G401 (cell line): ENCODE data around the gene FTCD. TPM values are rescaled to one million over a fixed set of nuclear protein-coding genes. Genes with fewer than 3 reads are reported as not detected.
"Not testable (repeated sequence)": the region's sequence is repeated elsewhere in the genome, so short reads cannot be mapped to it uniquely, and the experiment has no call there.

Experiments used
- DNase-seq: peaks from one replicate; pipeline ENCODE4 v3.0.0-alpha.2; 2015; ENCODE audit warnings: low spot score
- in situ Hi-C: cut with HindIII; loops from 2 replicates; pipeline ENCODE4 v1.10.0; 2016; ENCODE audit warnings: low sequenced_read_pairs, mixed read lengths
- total RNA-seq: library from RNA; depleted of rRNA; stranded (reverse); fragments of >200 nt; shearing (Covaris generic); gene quantifications from 2 replicates; pipeline ENCODE4 v1.2.3, GENCODE V29; 2014

The FTCD gene
- total RNA-seq, 1 experiment from 2014 or later: 1.1 TPM

DNA sequence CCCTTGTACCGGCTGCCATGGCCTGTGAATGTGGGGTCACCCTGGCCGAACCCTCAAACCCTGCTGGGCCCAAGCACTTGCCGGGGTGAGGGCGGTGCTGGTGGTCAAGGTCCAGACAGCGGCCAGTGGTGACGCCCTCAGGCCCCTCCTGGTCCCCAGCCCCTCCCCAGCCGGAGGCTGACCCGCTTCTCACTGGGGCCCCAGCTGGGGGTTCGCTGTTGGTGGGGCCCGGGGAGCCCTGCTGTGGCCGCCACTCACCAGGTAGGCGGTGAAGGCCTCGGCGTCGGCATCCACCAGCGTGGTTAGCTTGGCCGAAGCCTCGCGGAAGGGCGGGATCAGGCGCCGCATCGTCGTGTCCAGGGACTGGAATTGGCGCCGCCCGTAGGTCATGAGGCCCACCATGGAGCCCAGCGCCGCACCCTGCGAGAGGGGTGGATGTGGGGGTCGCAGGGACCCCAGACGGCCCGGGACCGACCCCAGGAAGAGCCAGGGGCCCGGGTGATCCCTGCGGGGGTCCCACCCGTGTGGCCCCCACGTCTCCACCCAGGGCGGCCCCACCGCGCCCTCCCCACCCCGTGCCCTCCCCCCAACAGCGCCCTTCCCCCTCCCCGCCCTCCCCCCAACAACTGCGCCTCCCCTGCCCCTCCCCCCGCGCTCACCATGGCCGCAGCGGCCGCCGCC is 10.1 kb downstream of the FTCD start:
- in situ Hi-C loops: no loop called here
- DNase-seq: no peak

DNA sequence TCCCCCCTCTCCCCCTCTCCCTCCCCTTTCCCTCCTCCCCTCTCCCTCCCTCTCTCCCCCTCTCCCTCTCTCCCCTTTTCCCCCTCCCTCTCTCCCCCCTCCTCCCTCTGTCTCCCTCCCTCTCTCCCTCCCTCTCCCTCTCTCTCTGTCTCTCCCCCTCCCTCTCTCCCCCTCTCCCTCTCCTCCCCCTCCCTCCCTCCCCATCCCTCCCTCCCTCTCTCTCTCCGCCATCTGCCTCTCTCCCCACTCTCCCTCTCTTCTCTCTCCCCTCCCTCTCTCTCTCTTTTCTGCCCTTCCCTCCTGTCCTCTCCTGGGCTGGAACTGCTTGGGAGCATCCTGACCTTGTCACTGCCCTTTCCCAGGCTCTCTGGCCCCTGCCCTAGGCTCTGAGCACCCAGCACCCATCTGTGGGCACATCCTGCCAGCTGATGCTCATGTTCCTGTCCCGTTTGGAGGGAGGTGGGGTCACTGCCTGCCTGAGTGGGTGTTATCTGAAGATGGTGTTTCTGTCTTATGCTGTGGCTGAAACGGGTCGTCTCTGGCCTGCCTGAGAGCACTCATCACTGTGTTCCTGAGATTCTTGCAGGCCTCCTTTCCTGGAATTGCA is 10.8 kb downstream of the FTCD start:
- in situ Hi-C loops: no loop called here
- no peak for DNase-seq

DNA sequence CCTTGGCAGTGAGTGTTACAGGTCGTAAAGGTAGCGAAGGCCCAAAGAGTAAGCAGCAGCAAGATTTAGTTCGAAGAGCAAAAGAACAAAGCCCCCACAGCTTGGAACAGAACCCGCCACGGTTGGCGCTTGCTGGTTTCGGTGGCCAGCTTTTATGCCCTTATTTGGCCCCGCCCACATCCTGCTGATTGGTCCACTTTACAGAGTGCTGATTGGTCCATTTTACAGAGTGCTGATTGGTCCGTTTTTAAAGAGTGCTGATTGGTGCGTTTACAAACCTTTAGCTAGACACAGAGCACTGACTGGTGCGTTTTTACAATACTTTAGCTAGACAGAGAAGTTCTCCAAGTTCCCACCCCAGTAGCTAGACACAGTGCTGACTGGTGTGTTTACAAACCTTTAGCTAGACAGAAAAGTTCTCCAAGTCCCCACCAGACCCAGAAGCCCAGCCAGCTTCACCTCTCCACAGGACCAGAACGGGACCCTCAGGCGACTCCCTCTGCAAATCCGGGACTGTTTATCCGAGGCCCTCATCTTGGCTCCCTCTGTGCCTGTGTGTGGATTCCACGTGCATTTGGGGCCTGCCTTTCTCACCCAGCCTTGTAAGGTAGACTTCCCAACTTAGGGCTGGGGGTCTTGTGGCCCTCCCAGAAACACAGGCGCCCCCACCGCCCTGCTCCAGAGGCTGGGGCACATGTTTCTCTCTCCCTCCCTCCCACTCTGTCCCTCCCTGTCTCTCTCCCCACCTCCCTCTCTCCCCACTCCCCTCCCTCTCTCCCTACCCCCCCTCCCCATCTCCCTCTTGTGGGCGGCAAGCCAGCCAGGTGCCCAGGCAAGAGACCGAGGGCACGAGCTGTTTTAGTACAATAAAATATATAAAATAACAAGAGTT is 12.6 kb downstream of the FTCD start:
- in situ Hi-C loops: no loop called here
- no peak for DNase-seq

DNA sequence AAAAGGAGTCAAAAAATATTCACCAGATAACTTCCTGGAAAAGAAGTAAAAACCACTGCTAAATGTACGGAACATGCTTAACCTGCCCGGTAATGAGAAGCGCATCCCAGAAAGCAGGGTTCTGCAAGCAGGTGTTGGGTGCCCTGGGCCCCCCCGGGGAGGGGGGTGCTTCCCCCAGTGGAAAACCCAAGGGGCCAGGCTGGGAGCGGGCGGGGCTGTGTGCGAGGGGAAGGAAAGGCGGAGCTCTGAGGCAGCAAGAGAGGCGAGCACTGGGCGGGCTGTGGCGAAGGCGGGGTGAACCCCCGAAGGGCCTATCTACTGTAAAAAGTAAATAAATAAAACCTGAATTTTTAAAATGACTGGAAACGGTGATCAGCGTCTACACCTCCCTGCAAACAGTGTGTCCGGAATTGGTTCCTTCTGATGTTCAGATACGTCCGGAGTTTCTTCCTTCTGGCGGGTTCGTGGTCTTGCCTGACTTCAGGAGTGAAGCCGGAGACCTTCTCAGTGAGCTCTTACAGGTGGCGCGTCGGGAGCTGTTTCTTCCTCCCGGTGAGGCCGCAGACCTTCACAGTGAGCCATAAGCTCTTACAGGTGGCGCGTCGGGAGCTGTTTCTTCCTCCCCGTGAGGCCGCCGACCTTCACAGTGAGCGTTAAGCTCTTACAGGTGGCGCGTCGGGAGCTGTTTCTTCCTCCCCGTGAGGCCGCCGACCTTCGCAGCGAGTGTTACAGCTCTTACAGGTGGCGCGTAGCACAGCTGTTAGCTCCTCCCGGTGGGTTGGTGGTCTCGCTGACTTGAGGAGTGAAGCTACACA is 13.4 kb downstream of the FTCD start:
- in situ Hi-C loops: no loop called here

DNA sequence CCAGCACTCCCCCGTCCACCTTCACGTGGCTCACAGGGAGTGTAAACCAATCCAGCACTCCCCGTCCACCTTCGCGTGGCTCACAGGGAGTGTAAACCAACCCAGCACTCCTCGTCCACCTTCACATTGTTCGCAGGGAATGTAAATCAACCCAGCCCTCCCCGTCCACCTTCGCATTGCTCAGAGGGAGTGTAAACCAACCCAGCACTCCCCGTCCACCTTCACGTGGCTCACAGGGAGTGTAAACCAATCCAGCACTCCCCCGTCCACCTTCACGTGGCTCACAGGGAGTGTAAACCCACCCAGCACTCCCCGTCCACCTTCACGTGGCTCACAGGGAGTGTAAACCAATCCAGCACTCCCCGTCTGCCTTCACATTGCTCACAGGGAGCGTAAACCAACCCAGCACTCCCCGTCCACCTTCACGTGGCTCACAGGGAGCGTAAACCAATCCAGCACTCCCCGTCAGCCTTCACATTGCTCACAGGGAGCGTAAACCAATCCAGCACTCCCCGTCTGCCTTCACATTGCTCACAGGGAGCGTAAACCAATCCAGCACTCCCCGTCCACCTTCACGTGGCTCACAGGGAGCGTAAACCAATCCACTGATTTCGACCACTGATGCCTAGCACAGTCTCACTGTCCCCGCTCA is 14.9 kb downstream of the FTCD start:
- DNase-seq, in situ Hi-C loops: not testable (repeated sequence)

More for the DNA sequence above, 13.4 kb downstream of the FTCD start:
- DNase-seq: no peak

DNA sequence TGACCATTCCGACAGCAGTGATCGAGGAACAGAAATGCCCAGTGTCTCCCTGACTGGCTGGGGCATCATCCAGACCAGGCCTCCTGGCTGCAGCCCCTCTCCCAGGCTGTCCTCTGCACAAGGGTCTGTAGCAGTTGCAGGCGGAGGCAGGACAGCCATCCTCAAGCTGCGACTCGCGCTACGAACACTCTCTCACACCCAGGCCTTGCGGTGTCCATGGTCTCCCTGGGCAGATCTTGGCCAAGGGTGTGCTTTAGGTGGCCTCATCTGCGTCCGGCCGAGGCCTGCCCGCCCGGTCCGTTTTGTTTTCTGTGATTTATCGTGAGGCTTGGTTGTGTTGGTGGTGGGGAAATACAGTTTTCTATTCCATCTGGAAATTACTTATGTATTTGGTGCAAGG is 15.7 kb downstream of the FTCD start:
- in situ Hi-C loops: no loop called here
- DNase-seq: no peak

DNA sequence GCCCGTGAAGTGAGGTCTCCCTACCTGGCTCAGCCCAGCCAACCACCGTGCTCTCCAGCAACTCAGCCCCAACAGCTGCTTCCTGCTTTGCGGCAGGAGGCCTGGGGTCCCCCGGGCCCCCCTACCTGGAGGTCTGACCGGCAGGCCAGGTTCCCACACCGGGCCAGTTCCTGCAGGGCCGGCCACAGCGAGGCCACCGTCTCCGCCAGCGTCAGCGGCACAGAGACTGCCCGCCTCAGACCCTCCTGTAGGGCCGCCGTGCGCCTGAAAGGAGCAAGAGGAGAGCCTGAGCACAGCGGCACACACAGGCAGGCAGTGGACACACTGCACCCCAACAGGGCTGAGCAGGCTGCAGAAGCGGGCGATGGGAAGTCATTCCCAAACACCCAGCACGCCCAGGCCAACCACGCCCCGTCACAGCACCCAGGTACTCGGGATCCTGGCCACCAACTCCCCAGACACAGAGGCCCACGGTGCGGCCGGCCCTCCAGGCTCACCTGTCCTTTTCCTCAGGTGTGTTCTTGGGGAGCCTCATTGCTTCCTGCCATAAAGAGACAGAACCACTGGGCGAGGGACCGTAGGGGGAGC is 16.9 kb downstream of the FTCD start:
- DNase-seq: no peak
- in situ Hi-C loops: no loop called here

DNA sequence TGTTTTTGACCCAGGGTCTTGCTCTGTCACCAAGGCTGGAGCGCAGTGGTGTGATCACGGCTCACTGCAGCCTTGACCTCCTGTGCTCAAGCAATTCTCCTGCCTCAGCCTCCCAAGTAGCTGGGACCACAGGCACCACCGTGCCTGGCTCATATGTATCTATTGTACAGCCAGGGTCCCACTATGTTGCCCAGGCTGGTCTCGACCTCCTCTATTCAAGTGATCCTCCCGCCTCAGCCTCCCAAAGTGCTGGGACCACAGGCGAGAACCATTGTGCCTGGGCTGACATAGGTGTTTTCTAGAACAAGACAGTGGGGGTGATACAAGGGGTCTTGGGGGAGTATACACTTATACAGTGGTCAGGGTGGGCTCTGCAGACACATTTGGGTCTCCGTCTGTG is 17.5 kb downstream of the FTCD start:
- DNase-seq: no peak
- in situ Hi-C loops: no loop called here

DNA sequence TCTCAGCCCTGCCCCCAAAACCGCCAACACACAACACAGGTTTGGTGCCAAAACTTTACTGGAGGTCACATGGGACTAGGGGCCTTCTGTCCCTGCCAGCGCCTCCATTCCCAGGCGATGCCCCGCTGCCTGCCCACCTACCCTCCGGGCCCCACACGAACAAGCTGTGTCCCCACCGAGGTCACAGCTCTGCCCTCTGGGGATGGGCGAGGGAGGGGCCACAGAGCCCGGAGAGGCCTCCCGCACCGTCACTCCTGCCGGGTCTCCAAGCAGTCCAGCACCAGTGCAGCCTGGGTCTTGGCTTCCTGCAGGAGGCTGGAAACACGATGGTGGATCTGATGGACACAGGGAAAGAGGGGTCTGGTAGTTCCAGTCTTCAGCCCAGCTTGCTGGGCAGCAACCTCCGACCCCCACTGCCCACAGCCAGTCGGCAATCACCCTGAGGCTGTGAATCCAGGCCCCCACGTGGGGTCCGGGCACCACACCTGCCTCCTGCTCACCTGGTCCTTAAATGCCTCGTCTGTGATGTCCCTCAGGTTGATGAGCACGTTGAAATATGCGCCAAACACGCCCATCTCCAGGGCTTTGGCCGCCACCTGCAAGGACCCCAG is 18.5 kb downstream of the FTCD start:
- in situ Hi-C loops: no loop called here
- DNase-seq: no peak

DNA sequence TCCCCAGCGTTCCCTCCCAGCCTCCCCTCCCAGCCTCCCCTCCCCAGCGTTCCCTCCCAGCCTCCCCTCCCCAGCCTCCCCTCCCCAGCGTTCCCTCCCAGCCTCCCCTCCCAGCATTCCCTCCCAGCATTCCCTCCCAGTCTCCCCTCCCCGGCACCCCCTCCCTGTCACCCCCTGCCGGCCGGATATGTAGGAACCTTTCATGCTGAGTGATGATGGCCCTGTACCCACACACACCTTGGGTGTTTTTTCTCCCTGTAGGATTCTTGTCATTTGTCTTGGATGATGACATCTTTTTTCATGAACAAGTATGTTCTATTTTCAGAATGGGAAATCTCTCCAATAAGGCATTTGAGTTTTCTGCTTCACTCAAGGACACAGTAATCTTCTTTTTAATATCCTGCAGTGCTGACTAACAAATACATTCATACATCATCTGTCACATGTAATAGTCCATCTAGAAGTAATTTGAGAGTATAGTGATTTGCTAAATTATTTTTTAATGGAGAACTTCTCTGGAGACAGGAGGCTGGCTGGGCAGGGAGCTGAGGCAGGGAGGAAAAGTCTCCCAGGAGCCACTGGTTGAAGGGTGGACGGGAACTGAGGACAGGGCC is 19.5 kb downstream of the FTCD start:
- in situ Hi-C loops: no loop called here
- no peak for DNase-seq

DNA sequence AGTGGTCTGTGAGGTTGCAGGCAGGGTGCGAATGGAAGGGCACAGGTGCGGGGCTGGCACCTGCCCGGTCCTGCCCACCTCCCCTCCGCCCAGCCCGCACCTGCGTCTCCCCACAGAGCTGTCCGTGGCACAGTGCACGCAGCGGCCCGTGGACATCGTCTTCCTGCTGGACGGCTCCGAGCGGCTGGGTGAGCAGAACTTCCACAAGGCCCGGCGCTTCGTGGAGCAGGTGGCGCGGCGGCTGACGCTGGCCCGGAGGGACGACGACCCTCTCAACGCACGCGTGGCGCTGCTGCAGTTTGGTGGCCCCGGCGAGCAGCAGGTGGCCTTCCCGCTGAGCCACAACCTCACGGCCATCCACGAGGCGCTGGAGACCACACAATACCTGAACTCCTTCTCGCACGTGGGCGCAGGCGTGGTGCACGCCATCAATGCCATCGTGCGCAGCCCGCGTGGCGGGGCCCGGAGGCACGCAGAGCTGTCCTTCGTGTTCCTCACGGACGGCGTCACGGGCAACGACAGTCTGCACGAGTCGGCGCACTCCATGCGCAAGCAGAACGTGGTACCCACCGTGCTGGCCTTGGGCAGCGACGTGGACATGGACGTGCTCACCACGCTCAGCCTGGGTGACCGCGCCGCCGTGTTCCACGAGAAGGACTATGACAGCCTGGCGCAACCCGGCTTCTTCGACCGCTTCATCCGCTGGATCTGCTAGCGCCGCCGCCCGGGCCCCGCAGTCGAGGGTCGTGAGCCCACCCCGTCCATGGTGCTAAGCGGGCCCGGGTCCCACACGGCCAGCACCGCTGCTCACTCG is 23.3 kb downstream of the FTCD start:
- in situ Hi-C loops: no loop called here
- no peak for DNase-seq

DNA sequence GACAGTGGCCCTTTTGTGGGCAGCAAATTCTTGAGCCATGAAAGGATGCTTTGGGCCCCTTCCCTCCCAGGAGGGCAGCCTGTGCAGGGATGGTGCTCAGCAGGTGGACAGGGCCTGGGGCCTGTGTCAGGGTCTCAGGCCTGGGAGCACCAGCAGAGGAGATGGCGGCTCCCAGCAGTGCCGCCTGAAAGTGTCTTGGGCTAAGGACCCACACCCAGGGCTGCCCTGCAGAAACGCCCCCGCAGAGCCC is 23.9 kb downstream of the FTCD start:
- in situ Hi-C loops: no loop called here
- no peak for DNase-seq

DNA sequence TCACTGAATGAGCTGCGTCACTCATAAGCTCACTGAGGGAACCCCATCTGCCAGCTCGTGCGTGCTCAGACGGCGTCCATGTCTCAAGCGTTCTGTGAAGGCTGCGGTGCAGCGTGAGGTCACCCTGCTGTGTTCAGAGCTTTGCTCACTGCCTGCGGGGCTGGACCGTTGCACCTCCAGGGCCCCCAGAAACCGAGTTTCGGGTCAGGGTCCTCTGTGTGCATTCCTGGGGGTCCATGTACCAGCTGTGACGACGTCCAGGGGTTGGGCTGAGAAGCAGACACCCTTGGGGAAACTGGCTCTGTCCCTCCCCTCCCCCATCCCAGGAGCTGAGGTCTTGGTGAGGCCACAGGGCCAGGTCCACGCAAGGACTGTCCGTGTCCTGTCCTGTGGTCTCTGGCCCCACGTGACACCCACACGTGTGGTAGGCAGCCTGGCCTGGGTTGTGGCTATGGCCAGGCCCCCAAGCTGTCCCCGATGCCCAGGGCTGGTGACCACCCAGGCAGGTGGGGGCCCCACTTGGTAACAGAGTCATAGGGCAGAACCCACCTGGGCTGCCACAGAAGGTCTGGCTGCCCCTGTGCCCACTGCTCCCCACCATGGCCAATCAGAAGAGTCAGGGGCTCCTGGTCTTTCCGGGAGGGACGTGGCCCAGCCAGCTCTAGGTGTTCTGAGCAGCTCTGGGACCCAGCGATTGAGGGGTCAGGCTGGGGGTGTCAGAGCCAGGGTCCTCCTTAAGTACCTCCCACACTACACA is 24.4 kb downstream of the FTCD start:
- DNase-seq: no peak
- in situ Hi-C loops: no loop called here

DNA sequence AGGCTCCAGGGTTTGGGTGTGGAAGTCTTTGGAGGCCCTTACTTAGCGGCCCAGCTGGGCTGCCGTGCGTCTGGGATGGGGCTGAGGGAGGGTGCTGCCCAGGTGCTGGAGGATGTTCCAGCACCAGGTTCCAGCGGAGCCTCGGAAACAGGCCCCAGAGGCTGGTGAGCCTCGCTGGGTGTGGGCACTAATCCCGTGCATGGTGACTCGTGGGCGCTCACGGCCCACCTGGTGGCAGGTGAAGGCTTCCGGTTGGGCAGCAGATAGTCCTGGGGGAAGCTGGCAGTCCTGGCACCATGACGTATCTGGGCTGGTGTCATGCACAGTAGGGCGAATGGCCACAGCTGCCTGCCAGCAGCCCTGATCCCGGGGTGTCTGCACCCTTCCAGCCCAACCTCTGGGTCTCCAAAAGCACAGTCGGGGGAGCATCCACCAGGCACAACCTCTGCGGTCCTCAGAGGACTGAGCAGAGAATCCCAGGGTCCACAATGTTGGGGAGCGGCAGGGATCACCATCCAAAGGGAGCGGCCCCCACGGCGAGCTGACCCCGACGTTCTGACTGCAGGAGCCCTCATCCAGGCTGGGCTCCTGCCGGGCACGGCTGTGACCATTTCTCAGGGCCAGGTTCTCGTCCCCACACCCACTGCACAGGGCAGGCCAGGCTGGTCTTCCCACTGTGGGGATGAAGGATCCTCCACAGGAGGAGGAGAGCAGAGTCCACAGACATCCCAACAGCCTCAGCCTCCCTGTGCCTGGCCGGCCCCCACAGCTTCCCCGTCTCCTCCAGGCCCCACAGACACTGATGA is 25.3 kb downstream of the FTCD start:
- no peak for DNase-seq
- in situ Hi-C loops: no loop called here

DNA sequence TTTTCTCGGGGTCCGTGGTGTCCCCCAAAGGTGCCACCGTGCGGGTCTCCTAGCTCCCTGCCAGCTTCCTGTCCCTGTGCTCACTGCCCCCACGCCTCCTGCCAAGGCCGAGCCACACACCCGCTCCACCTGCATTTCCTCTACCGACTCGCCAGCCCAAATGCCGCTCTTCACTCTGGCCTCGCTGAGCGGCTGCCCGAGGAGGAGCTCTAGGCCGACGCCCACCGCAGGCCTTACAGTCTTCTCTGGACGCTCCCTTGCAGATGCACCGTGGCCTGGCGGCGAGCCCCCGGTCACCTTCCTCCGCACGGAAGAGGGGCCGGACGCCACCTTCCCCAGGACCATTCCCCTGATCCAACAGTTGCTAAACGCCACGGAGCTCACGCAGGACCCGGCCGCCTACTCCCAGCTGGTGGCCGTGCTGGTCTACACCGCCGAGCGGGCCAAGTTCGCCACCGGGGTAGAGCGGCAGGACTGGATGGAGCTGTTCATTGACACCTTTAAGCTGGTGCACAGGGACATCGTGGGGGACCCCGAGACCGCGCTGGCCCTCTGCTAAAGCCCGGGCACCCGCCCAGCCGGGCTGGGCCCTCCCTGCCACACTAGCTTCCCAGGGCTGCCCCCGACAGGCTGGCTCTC is 26.3 kb downstream of the FTCD start:
- in situ Hi-C loops: no loop called here
- no peak for DNase-seq
